ENCODE data around the gene MEGF10. TPM values are rescaled to one million over a fixed set of nuclear protein-coding genes. Genes with fewer than 3 reads are reported as not detected.

The MEGF10 gene
- total and polyA plus RNA-seq, 7 donors, result 0.68 to 23.6 (median 2.2) TPM

DNA sequence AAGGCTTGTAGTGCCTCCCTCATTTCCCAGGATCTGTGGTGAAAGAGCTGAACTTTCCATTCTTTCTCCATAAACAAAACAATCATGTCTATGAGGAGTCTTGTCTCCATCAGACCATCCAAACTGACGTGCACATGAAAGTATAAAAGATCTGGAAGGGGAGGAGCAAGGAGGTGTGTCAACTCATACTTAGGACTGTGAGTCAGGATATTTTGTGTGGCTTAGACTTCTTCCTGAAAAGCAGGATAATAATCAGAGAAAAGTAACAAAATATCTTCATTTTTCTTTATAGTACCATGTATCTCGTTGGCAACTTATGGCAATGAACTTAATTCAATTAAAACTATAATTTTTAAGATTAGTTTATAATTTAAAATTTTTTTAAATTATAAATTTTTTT lies 130.9 kb downstream of the MEGF10 start:
- intact Hi-C loops (cut with DNase I), result no loop called here
- 88 to 92% (median 91%) methylated on average over 2 of the region's 2 CpGs for WGBS, 3 donors
- TF ChIP-seq, protein P1, sequence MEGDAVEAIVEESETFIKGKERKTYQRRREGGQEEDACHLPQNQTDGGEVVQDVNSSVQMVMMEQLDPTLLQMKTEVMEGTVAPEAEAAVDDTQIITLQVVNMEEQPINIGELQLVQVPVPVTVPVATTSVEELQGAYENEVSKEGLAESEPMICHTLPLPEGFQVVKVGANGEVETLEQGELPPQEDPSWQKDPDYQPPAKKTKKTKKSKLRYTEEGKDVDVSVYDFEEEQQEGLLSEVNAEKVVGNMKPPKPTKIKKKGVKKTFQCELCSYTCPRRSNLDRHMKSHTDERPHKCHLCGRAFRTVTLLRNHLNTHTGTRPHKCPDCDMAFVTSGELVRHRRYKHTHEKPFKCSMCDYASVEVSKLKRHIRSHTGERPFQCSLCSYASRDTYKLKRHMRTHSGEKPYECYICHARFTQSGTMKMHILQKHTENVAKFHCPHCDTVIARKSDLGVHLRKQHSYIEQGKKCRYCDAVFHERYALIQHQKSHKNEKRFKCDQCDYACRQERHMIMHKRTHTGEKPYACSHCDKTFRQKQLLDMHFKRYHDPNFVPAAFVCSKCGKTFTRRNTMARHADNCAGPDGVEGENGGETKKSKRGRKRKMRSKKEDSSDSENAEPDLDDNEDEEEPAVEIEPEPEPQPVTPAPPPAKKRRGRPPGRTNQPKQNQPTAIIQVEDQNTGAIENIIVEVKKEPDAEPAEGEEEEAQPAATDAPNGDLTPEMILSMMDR (IDR thresholded peaks at IDR 0.05), result no peak

DNA sequence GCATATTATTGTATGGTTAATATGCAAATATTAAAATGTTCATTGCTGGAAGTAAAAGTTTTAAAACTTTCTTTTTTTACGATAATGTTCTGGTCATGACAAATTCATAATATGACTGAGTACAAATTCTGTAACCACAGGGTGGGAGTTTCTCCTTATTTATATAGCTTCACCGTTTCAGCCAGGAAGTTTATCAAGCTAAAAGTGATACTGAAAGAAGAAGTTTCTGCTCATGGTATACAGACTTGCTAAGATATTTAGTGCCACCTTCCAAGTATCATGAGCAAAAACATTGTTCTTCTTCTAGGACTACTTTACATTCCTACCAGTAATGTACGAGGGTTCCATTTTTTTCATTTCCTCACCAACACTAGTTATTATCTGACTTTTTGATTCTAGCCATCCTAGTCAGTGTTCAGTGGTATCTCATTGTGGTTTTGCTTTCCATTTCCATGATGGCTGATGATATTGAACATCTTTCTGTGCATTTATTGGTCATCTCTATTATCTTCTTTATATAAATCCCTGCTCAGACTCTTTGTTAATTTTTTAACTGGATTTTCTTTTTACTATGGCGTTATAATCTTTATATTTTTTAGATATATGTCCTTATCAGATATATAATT lies 132.7 kb downstream of the MEGF10 start:
- no peak overlapping the region for H3K4me3 ChIP-seq
- no peak overlapping the region for H3K27ac ChIP-seq
- H3K27me3 ChIP-seq (ENCODE audit: insufficient read depth in 3 of 3, low read length in 2 of 3), result peaks cover 0 to 1% (median 0%) of the 10 kb centered on the region in 3 donors
- intact Hi-C loops (cut with DNase I), result no loop called here
- H3K36me3 ChIP-seq (ENCODE audit: insufficient read depth in 1 of 2, low read depth in 1 of 2), result no peaks in the 10 kb centered on the region
- peaks cover 10% of the 10 kb centered on the region for H3K4me1 ChIP-seq
- no peaks in the 10 kb centered on the region for H3K9me3 ChIP-seq
- no peak for DNase-seq
- TF ChIP-seq, protein P1 (IDR thresholded peaks at IDR 0.05), result no peak
- 86 to 91% (median 88%) methylated on average over 4 of the region's 4 CpGs for WGBS, 3 donors
- no peak for ATAC-seq

More for the DNA sequence above, 130.9 kb downstream of the MEGF10 start:
- H3K4me1 ChIP-seq, result peaks cover 10% of the 10 kb centered on the region
- no peak for ATAC-seq
- H3K36me3 ChIP-seq (ENCODE audit: insufficient read depth in 1 of 2, low read depth in 1 of 2), result no peaks in the 10 kb centered on the region
- peaks cover 0 to 1% (median 0%) of the 10 kb centered on the region in 3 donors for H3K27me3 ChIP-seq (ENCODE audit: insufficient read depth in 3 of 3, low read length in 2 of 3)
- no peaks in the 10 kb centered on the region for H3K9me3 ChIP-seq
- H3K27ac ChIP-seq, result no peak overlapping the region
- no peak for DNase-seq
- H3K4me3 ChIP-seq, result no peak overlapping the region

DNA sequence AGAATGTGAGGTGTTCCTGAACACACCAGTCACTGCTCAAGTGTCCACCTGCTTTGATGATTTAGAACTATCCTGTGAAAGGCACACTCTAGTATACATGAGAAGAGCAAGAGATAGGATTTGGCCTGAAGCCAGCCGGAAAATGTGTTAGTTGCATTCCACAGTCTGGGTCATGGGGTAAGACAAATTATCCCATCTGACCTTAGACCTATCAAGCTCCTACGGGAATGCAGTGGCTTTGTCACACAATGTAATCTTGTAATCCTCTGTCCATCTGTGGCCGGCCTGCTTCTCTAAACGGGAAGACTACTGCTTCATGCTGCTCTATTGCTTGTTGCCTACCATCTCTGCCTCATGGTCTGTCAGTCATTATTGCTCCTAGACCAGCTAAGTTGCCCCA lies 134.4 kb downstream of the MEGF10 start:
- 31 to 38% (median 32%) methylated on average over 4 of the region's 4 CpGs for WGBS, 3 donors
- TF ChIP-seq, protein P1 (IDR thresholded peaks at IDR 0.05), result no peak
- Histone ChIP-seq H3K36me3 (ENCODE audit: insufficient read depth in 1 of 2, low read depth in 1 of 2) (no peaks in the 10 kb centered on the region), H3K4me1 (no peaks in the 10 kb centered on the region), H3K9me3 (no peaks in the 10 kb centered on the region), H3K27me3 (ENCODE audit: insufficient read depth in 3 of 3, low read length in 2 of 3) (peaks cover 0 to 1% (median 0%) of the 10 kb centered on the region in 3 donors), H3K27ac (no peak overlapping the region), H3K4me3 (no peak overlapping the region)
- intact Hi-C loops (cut with DNase I), result no loop called here
- DNase-seq (no peak), ATAC-seq (no peak)

DNA sequence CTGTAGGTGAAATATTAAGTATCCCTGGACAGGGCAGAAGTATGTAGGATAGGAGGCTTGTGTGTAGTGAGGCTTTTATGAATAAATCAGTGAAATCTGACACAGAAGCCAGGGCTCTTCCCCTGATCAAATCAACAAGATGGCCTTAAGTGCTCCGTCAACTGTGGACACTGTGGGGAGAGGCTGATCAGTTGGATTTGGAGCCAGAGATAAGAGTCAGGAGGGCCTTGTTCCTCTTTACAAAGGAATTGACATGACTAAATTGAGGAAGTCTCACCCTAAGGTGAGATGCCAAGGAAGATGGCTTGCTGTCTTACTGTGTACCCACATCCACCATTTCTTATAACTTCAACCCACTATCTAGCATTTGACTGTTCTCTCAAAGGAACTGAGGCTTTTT lies 135.3 kb downstream of the MEGF10 start:
- intact Hi-C loops (cut with DNase I), result no loop called here
- no peak overlapping the region for H3K4me3 ChIP-seq
- no peaks in the 10 kb centered on the region for H3K4me1 ChIP-seq
- no peaks in the 10 kb centered on the region for H3K36me3 ChIP-seq (ENCODE audit: insufficient read depth in 1 of 2, low read depth in 1 of 2)
- no peak overlapping the region for H3K27ac ChIP-seq
- TF ChIP-seq, protein P1 (IDR thresholded peaks at IDR 0.05), result no peak
- DNase-seq (no peak), ATAC-seq (no peak)
- WGBS, 3 donors, result 88 to 95% (median 89%) methylated on average over 1 of the region's 1 CpG
- no peaks in the 10 kb centered on the region for H3K9me3 ChIP-seq
- H3K27me3 ChIP-seq (ENCODE audit: insufficient read depth in 3 of 3, low read length in 2 of 3), result no peaks in the 10 kb centered on the region

DNA sequence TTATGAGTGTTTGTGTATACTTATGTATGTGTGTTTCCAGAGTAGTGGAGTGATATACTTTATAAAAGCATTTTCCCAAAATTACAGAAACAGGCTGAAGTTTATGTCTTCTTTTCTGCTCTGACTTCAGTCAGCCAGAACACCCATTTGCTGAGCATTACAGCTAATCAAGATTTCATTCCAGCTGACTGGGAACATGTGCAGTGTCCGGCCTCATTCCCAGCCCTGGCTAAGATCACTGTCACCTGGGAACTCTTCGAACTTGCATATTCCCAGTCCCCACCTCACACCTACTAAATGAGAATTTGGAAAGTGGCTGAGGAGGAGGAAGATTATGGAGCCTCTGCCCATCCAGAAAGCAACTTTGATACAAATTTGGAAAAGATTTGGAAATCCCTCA lies 136.1 kb downstream of the MEGF10 start:
- Histone ChIP-seq H3K27ac (no peak overlapping the region), H3K4me3 (no peak overlapping the region), H3K4me1 (no peaks in the 10 kb centered on the region), H3K27me3 (ENCODE audit: insufficient read depth in 3 of 3, low read length in 2 of 3) (no peaks in the 10 kb centered on the region), H3K9me3 (no peaks in the 10 kb centered on the region), H3K36me3 (ENCODE audit: insufficient read depth in 1 of 2, low read depth in 1 of 2) (no peaks in the 10 kb centered on the region)
- intact Hi-C loops (cut with DNase I), result no loop called here
- no peak for DNase-seq
- TF ChIP-seq, protein P1 (IDR thresholded peaks at IDR 0.05), result no peak
- 48 to 78% (median 53%) methylated on average over 2 of the region's 2 CpGs for WGBS, 3 donors
- no peak for ATAC-seq

Data from psoas muscle (tissue), 8 donors.